Osteoblast (primary cell): ENCODE data around the gene PARM1. TPM values are rescaled to one million over a fixed set of nuclear protein-coding genes. Genes with fewer than 3 reads are reported as not detected.

Source experiments
- DNase-seq: peaks from one replicate; pipeline ENCODE4 v3.0.0; 2011; ENCODE audit warnings: low spot score, mixed read lengths; ENCODE audit not compliant: insufficient read length; ENCODE audit errors: missing footprints
- H2AFZ ChIP-seq: 2 replicates; pipeline ENCODE4 v1.6.0; 2011; ENCODE audit warnings: mild to moderate bottlenecking, low read length
- H3K27ac ChIP-seq: 2 replicates; pipeline ENCODE4 v1.5.1; 2011; ENCODE audit warnings: mild to moderate bottlenecking, low read depth, low read length, moderate library complexity
- H3K27me3 ChIP-seq: 2 replicates; pipeline ENCODE4 v1.6.0; 2012; ENCODE audit warnings: mild to moderate bottlenecking, control low read depth, inconsistent platforms, low read length, moderate library complexity; ENCODE audit not compliant: insufficient read depth
- H3K36me3 ChIP-seq: 2 replicates; pipeline ENCODE4 v1.5.1; 2011; ENCODE audit warnings: mild to moderate bottlenecking, low read length, control low read depth, moderate library complexity; ENCODE audit not compliant: insufficient read depth
- H3K4me1 ChIP-seq: 2 replicates; pipeline ENCODE4 v1.5.1; 2011; ENCODE audit warnings: mild to moderate bottlenecking, low read length, control low read depth, moderate library complexity; ENCODE audit not compliant: insufficient read depth
- H3K4me2 ChIP-seq: 2 replicates; pipeline ENCODE4 v1.6.0; 2011; ENCODE audit warnings: mild to moderate bottlenecking, low read length; ENCODE audit not compliant: insufficient read depth
- H3K4me3 ChIP-seq: fragments of 200-600 bp; sonication (generic); 3 replicates; pipeline ENCODE4 v1.5.1; 2012; ENCODE audit warnings: mild to moderate bottlenecking, low read length, inconsistent platforms; ENCODE audit not compliant: insufficient read depth
- H3K79me2 ChIP-seq: 2 replicates; pipeline ENCODE4 v1.6.0; 2012; ENCODE audit warnings: mild to moderate bottlenecking, low read length, control low read depth, inconsistent platforms; ENCODE audit not compliant: insufficient read depth
- H3K9me3 ChIP-seq: 2 replicates; pipeline ENCODE4 v1.5.1; 2011; ENCODE audit warnings: low read depth, low read length, control low read depth
- H4K20me1 ChIP-seq: 2 replicates; pipeline ENCODE4 v1.6.0; 2012; ENCODE audit warnings: mild to moderate bottlenecking, low read length, control low read depth; ENCODE audit not compliant: insufficient read depth
- CTCF ChIP-seq: IDR thresholded peaks from 2 replicates; pipeline ENCODE4 v1.5.1; 2011; ENCODE audit warnings: mild to moderate bottlenecking, low read depth, low read length, moderate library complexity; ENCODE audit errors: extremely low read depth
- total RNA-seq: library from RNA; depleted of rRNA; stranded (reverse); fragments of >200 nt; gene quantifications from 2 replicates; pipeline ENCODE4 v1.2.3, GENCODE V29; 2012

Gene PARM1
- total RNA-seq, 1 donor = not detected

DNA sequence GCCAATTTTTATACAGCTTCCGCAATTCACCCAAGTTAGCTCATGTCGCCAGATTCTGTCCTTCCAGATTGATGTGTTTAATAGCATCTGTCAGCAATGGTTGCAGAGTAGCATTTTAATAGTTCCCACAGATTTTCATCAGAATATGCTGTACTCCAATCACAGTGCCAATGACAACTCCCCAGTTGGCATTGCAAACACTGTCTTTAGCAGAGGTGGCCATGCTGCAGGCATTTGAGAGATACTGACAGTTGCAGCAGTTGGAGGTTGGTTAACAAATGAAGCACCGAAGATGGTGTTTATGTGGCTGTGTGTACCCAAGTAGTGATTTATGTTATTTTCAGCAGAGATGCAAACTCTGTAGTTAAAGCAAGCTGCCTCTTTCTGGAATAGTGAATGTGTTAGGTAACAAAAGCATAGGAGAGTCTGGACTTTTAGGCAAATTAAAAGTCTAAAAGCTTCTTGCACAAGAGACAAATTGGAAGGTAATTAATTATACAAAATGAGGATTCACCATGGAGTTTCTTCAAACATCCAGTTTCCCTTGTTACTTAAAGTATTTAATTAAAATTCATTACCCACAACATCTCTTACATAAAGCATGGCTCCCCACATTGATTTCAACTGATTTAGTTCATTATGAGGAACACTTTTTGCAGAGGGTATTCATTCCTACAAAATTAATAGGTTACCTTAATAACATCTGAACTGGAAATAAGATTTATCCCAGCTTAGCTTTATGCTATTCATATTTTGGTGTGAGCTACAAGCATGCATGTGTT, 65.2 kb downstream of the PARM1 start:
- Histone ChIP-seq H3K27me3 (no peaks in the 10 kb centered on the region), H3K9me3 (no peaks in the 10 kb centered on the region), H3K36me3 (no peaks in the 10 kb centered on the region), H2AFZ (no peak overlapping the region), H3K4me2 (no peak overlapping the region), H3K4me3 (no peak overlapping the region), H4K20me1 (no peaks in the 10 kb centered on the region), H3K79me2 (no peaks in the 10 kb centered on the region), H3K4me1 (no peaks in the 10 kb centered on the region), H3K27ac (no peak overlapping the region)
- no peak for TF ChIP-seq CTCF
- no peak for DNase-seq

DNA sequence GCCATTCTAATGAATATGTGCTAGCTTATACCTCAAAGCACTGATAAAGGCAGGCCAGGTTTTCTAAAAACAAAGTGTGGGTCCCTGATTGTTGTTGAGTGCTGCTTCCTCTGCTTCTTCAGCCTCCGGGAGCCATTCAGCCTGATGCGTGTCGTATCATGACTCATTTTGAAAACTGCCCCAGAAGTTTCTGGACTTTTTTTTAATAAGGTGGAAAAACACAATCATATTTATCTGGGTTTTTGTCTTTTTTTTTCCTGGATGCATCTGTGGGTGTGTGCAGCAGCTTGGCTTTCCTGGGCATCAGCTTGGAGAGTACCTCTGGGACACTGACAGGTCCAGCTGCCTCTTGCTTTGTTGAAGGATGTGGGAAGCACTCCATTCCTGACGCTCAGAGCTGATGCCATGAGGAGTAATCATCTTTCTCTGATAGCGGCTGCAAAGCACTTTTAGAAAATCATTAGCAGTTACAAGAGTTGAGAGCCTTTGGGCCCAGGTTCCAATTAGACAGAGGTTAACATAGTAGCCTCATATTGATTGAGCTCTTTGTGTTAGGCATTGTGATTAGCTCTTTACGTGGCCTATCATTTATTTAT, 66.9 kb downstream of the PARM1 start:
- Histone ChIP-seq H3K9me3 (no peaks in the 10 kb centered on the region), H3K4me1 (no peaks in the 10 kb centered on the region), H3K36me3 (no peaks in the 10 kb centered on the region), H2AFZ (no peak overlapping the region), H3K79me2 (no peaks in the 10 kb centered on the region), H3K27ac (no peak overlapping the region), H4K20me1 (no peaks in the 10 kb centered on the region), H3K4me2 (no peak overlapping the region), H3K27me3 (no peaks in the 10 kb centered on the region), H3K4me3 (no peak overlapping the region)
- DNase-seq = no peak
- no peak for TF ChIP-seq CTCF

DNA sequence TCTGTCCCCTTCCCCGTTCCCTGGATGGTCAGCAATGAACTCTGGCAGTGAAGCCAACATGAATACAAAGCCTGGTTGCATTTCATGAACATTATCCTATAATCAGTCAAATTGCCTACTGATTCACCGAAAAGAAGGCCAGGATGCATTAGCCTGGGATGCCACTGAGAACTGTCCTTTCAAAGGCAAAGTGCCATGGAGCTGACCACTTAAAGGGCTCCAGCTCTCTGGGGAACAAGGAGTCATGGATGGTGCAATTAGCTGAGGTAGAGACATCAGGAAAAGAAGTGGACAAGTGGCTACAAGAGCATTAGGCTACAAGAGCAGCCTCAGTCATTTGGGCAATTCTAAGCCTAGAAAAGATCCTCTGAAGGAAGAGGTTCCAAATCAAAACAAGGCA, 69.0 kb downstream of the PARM1 start:
- H3K9me3 ChIP-seq = no peaks in the 10 kb centered on the region
- H3K36me3 ChIP-seq = no peaks in the 10 kb centered on the region
- H3K79me2 ChIP-seq = no peaks in the 10 kb centered on the region
- no peak overlapping the region for H2AFZ ChIP-seq
- no peaks in the 10 kb centered on the region for H4K20me1 ChIP-seq
- H3K4me1 ChIP-seq = no peaks in the 10 kb centered on the region
- no peak overlapping the region for H3K4me2 ChIP-seq
- no peak overlapping the region for H3K4me3 ChIP-seq
- TF ChIP-seq CTCF = no peak
- no peaks in the 10 kb centered on the region for H3K27me3 ChIP-seq
- H3K27ac ChIP-seq = no peak overlapping the region
- no peak for DNase-seq

DNA sequence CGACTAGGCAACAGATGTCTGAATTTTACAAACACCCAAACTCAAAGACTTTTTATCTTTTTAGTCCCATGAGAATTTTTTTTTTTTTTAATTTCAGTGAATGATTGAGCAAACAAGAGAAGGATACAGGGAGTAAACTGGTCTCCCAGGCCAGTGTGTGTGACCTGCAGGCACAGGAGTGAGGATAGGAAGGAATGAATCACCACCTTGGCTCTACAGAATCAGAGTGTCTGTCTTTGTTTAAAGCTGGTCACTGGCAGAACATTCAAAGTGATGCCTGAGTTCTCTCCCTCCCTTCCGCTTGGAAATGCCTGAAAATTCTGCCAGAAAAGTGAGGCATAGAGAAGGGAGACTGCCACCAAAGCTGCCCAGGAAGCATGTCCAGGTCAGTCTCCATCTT, 69.5 kb downstream of the PARM1 start:
- Histone ChIP-seq H3K79me2 (no peaks in the 10 kb centered on the region), H3K4me3 (no peak overlapping the region), H2AFZ (no peak overlapping the region), H3K27ac (no peak overlapping the region), H3K36me3 (no peaks in the 10 kb centered on the region), H4K20me1 (no peaks in the 10 kb centered on the region), H3K4me1 (no peaks in the 10 kb centered on the region), H3K4me2 (no peak overlapping the region), H3K9me3 (no peaks in the 10 kb centered on the region), H3K27me3 (no peaks in the 10 kb centered on the region)
- TF ChIP-seq CTCF = no peak
- no peak for DNase-seq
